ENCODE results near the gene GRB14.

GRB14 gene

GRCh38 chr2:164449706-164450105 lies 171.6 kb downstream of the GRB14 start:
- no peak for TF ChIP-seq CTCF (conservative IDR thresholded peaks at IDR 0.05; ENCODE audit: low read depth)
- ChIA-PET POLR2A (ENCODE audit: low non-redundant PET) (no interaction called here), CTCF (interaction anchor here (0.6 kb wide), 1 partner anchor 82 kb away, joined by 4 read pairs; no protein-coding TSS in a partner anchor)
- H3K27ac ChIP-seq = no peak overlapping the region
- no peak for DNase-seq (ENCODE audit: low spot score)

GRCh38 chr2:164447660-164448059 lies 173.6 kb downstream of the GRB14 start:
- DNase-seq (ENCODE audit: low spot score) = no peak
- no peak overlapping the region for H3K27ac ChIP-seq
- CTCF ChIA-PET = no interaction called here
- POLR2A ChIA-PET (ENCODE audit: low non-redundant PET) = no interaction called here
- no peak for TF ChIP-seq CTCF (conservative IDR thresholded peaks at IDR 0.05; ENCODE audit: low read depth)

Measured in RWPE1 (cell line).